CD4-positive, alpha-beta T cell treated with Interleukin-4 for 4 hours (primary cell): ENCODE results near the gene ZGPAT.
"Not testable (repeated sequence)": the region's sequence is repeated elsewhere in the genome, so short reads cannot be mapped to it uniquely, and the experiment has no call there.

Experiments
- DNase-seq: peaks from one replicate; pipeline ENCODE4 v3.0.0-alpha.2; 2020

ZGPAT gene

DNA sequence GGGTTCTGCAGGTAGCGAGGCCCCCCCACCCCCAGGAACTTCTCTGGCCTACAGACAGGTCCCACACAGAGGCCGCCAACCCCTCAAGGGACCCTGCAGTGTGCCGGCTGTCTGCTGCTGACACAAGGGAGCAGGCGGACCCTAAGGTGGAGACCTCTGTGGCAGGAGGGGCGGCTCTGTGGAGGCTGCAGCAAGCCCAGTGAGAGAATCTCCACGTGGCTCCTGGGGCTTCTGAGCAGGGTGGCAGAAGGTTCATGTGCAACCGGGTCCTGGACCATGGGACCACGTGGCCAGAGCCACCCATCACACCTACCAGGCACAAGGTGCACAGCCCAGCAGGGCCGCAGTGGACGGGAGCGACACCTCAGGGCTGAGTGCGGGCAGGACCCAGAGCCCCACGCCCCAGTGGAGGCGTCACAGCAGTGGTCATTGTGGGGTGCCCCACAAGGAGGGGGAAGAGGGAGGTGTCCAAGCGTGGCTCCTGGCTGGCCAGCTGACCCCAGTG is 4.3 kb upstream of the ZGPAT start:
- DNase-seq: no peak

DNA sequence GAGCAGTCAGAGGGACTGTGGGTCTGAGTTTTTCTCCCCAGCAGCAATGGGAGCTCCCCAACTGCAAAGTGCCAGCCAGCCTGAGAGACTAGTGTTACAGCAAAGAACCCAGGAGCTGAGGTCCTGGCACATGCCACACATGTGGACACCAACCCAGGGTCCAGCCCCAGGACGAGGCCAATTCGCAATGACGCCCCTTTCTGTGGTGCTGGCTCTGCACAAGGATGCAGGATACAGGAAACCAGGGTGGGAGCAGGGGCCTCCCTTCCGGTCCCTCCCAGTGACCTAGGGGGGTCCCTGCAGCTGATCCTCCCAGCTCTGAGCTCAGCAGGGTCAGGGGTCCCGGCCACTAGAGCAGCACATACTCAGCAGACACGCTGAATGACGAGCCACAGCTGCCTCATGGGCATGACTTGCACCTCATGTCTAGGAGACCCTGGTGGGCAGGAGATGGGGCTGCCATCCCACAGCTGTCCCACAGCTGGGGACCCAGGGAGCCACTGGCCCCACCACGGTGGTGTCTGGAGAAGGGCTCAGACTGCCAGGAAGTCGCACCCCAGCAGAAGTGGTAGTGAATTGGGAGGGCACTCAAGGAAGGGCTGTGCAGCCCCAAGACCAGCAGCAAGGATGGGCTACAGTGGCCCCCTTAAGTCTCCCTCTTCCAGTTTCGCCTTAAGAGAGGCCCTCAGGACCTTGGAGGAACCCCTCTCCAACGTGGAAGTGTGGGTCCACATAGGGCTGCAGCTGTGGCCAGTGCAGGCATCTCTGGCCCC is 3.7 kb upstream of the ZGPAT start:
- no peak for DNase-seq

DNA sequence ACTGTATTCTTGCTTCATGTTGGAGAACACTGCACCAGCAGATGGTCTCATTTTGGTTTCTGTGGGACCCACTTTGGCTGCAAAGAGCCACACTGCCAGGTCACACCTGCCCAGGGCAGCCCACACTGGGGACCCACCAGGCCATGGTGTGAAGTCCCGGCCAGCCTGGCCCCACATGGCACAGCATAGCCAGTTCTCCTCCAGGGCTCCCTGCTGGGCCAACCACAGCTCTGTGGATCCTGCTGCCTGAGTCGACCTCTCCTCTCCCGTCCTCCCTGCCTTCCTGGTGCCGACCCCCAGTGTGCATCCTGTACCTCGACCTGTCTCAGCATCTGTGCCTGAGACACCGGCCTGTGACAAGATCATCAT is 3.1 kb upstream of the ZGPAT start:
- no peak for DNase-seq

DNA sequence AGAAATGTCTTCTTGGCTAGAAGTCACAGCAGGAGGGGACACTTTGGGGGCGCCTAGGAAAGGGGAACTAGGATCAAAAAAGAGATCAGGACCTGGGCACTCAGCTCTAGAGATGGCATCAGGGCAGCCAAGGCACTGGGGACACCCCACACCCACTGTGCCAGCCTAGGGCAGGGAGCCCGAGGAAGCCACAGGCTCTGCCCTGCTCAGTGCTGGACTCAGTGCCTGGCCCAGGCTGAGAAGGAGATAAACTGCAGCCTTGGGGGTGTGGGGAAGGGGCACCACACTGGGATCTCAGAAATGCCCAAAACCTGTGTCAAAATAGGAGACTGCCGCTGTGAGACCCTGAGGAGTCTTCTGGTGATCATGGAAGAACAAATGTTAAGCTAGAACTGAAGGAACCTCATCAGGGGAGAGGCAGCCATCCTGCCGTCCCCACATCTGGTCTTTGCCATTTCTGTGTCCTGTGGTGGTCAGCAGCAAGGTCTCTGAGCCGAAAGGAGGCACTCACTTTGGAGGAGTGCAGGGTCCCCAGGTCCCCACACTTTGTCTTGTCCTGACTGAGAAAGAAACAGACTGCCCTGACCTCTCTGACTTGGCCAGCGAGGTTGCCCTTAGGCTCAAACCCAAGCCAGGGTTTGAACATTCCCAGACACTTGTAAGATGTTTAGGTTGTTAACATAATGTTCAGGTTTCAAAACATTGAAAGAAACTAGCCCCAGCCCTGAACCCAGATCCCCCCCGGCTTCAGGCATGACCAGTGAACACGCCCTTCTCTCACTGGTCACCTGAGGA is 2.4 kb upstream of the ZGPAT start:
- DNase-seq: no peak

DNA sequence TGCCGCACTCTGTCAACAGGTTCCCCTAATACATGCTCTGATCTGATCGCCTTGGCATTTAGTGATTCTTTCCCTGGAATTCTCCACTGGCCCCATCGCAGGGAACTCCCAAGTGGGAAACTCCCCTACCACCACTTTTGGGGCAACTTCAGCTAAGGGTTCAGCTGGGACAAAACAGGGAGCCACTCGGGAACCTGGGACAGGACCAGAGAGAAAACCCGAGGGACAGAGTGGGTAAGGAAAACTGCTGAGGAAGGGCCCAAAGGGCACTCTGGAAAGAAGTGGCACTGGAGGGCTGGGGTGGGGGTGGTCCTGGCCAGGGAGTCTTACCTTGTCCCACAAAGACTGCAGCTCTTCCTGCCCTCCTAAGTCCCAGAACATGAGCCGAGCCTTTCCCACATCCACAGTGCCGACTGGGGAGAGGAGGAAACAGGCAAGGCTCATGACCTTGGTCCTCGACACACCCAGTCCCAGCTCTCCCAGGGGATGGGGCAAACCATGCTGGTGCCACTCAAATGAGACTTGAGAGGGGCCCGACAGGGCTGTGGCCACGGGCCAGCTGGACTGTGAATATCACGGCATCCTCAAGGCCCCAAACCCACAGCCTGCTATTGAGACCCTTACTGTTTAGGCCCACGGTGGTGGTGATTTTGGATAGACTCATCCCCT is 1.7 kb upstream of the ZGPAT start:
- no peak for DNase-seq

DNA sequence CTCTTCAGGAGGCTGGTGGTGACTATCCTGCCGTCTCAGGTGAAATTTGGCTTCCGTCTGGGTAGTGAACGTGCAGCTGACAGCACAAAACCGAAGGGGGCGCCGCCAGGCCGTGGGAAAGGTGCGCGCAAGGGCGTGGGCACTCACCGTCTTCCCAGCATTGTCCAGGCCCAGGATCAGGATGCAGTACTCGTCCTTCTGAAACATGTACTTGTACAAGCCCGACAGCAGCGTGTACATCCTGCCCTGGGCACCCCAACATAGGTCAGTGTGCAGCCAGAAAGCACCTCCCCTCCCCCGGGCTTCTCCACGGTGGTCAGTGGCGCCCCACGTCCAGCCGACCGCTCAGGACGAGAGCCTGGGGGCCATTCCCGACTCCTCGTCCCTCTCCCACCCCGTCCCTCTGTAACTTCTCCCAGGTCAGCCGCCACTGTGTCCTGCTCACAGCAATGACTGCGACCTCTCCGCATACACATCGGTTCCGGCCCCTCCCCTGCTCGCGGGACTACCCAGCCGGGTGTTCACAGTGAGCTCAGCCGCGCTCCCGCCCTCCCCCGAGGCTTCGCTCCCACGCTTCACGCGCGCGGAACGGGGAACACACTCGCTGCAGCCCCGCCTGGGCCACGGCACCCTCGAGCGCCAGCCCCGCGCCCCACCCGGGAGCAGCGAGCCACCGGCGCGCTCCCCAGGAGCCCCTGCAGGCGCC is 834 bp upstream of the ZGPAT start:
- peak; percentile 62 for DNase-seq

DNA sequence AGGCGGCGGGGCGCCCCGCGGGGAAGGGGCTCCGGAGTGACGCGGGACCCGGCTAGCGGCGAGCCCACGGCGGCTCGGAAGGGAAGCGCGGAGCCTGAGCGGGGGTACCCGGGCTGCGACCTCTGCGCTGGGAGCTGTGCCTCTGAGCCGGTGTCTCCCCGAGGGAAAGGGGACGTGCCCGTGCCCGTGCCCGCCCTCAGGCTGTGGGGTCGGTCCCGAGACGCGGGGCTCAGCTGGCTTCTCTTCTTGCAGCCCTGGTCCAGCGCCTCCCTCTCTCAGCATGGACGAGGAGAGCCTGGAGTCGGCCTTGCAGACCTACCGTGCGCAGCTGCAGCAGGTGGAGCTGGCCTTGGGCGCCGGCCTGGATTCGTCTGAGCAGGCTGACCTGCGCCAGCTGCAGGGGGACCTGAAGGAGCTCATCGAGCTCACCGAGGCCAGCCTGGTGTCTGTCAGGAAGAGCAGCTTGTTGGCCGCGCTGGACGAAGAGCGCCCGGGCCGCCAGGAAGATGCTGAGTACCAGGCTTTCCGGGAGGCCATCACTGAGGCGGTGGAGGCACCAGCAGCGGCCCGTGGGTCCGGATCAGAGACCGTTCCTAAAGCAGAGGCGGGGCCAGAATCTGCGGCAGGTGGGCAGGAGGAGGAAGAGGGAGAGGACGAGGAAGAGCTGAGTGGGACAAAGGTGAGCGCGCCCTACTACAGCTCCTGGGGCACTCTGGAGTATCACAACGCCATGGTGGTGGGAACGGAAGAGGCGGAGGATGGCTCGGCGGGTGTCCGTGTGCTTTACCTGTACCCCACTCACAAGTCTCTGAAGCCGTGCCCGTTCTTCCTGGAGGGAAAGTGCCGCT is 686 bp downstream of the ZGPAT start:
- DNase-seq: no peak

DNA sequence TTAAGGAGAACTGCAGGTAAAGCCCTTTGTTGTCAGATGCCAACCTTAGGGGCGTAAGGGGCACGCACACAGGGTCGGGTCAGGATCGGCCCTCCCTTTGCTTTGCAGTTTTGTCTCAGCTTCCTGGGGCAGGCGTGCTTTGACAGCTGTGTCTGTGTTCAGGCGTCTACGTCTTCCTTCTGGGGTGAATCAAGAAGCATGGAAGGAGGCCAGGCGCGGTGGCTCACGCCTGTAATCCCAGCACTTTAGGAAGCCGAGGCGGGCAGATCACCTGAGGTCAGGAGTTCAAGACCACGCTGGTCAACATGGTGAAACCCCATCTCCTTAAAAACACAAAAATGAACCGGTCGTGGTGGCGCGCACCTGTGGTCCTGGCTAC is 1.3 kb downstream of the ZGPAT start:
- no peak for DNase-seq

DNA sequence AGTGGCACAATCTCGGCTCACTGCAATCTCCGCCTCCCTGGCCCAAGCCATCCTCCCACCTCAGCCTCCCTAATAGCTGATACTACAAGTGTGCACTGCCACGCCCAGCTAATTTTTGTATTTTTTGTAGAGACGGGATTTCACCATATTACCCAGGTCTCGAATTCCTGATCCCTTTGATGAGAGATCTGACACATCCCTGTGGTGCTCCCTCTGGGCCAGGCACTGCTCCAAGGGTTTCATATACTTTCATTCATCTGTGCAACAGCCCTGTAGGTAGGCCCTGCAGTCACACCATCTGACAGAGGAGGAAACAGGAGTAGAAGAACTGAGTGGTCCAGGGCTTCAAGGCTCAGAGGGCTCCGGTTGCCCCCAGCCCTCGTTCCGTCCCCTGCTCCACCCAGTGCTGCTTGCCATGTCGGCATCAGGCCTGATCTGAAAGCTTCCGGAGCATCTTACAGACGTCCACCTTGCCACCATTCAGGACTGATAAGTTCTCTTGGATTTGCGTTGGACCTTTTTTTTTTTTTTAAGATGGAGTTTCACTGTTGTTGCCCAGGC is 3.3 kb downstream of the ZGPAT start:
- no peak for DNase-seq

DNA sequence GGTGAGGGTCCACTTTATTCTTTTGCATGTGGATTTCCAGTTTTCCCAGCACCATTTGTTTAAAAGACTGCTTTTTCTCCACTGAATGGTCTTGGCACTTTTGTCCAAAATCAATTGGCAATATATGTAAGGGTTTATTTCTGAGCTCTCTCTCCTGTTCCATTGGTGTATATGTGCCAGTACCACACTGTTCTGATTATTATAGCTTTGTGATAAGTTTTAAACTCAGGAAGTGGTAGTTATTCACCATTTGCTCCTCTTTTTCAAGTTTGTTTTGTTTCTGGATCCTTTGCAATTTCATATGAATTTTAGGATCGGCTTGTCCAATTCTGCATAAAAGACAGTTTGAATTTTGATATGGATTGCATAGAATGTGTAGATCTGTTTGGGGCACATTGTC is 4.4 kb downstream of the ZGPAT start:
- no peak for DNase-seq

DNA sequence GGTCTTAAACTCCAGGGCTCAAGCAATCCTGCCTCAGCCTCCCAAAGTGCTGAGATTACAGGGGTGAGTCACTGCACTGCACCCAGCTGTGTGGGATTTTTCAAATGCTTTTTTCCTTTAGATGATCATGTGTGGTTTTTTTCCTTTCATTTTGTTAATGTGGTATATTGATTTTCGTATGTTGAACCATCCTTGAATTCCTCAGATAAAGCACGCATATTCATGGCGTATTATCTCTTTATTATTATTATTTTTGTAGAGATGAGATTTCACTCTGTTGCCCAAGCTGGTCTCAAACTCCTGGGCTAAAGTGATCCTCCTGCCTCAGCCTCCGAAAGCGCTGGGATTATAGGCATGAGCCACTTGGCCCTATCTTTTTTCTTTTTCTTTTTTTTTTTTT is 7.0 kb downstream of the ZGPAT start:
- DNase-seq: no peak

DNA sequence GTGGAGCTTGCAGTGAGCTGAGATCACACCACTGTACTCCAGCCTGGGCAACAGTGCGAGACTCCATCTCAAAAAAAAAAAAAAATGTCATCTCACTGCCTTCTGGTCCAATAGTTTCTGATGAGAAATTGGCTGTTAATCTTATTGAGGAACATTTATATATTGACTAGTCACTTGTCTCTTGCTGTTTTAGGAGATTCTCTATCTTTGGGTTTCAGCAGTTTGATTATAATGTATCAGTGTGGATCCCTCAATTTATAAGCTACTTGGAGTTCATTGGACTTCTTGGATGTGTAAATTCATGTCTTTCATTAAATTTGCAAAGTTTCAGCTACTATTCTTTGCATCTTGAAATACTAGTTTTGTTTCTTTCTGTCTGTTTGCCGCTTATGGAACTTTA is 11.2 kb downstream of the ZGPAT start:
- DNase-seq: no peak

DNA sequence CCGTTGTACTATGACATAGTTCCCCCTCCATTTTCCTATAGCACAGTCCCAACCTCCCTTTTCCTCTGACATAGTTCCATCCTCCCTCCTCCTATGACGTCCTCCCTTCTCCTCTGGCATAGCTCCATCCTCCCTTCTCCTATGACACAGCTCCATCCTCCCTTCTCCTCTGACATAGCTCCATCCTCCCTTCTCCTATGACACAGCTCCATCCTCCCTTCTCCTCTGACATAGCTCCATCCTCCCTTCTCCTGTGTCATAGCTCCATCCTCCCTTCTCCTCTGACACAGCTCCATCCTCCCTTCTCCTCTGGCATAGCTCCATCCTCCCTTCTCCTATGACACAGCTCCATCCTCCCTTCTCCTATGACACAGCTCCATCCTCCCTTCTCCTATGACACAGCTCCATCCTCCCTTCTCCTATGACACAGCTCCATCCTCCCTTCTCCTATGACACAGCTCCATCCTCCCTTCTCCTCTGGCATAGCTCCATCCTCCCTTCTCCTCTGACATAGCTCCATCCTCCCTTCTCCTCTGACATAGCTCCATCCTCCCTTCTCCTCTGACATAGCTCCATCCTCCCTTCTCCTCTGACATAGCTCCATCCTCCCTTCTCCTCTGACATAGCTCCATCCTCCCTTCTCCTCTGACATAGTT is 15.3 kb downstream of the ZGPAT start:
- not testable (repeated sequence) for DNase-seq

DNA sequence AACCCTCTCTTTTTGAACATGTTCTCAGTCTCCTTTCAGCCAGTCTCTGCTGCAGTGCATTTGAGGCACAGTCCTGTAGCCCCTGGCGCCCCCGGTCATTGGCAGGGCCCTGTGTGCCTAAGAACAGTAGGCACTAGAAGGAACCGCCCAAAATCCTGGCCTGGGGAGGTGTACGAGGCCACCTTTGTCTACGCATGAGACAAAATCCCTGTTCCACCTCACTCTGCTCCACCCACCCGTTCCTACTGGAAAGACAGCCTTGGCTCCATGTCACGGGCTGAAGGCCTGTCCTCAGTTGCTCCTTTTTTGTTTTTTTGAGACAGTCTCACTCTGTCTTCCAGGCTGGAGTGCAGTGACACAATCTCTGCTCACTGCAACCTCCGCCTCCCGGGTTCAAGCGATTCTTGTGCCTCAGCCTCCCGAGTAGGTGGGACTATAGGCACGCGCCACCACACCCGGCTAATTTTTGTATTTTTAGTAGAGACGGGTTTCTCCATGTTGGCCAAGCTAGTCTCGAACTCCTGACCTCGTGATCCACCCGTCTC is 22.4 kb downstream of the ZGPAT start:
- DNase-seq: not testable (repeated sequence)

DNA sequence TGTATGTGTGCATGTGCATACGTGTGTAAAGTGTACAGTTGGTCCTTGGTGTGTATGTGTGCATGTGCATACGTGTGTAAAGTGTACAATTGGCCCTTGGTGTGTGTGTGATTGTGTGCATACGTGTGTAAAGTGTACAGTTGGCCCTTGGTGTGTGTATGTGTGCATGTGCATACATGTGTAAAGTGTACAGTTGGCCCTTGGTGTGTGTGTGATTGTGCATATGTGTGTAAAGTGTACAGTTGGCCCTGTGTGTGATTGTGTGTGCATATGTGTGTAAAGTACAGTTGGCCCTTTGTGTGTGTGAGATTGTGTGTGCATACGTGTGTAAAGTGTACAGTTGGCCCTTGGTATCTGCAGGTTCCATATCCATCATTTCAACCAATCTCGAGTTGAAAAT is 23.6 kb downstream of the ZGPAT start:
- DNase-seq: no peak

DNA sequence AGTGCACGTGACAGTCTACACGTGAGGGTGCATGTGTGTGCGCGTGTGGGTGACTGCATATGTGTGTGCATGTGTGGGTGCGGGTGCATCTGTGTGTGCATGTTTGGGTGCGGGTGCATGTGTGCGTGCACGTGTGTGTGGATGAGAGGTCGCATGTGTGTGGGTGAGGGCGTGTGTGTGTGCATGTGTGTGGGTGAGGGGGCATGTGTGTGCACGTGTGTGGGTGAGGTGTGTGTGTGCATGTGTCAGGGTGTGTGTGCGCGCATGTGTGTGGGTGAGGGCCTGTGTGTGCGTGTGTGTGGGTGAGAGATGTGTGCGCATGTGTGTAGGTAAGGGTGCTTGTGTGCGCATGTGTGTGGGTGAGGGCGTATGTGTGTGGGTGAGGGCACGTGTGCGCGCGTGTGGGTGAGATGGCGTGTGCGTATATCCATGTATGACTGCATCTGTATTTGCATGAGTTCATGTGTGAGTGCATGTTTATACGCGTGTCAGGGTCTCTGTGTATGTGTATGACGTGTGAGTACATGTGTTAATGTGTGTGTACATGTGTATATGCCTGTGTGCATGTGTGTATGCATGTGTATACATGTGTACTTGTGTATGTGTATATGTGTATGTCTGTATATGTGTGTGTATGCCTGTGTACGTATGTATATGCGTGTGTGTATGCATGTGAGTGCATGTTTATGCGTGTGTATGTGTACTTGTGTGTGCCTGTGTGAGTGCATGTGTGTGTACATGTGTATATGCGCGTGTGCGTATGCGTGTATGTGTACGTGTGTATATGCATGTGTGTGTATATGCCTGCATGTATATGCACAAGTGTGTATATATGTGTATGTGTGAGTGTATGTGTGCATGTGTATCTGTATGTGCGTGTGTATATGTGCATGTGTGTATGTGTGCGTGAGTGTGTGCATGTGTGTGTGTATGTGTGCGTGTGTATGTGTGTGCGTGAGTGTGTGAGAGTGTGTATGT is 24.6 kb downstream of the ZGPAT start:
- DNase-seq: no peak

DNA sequence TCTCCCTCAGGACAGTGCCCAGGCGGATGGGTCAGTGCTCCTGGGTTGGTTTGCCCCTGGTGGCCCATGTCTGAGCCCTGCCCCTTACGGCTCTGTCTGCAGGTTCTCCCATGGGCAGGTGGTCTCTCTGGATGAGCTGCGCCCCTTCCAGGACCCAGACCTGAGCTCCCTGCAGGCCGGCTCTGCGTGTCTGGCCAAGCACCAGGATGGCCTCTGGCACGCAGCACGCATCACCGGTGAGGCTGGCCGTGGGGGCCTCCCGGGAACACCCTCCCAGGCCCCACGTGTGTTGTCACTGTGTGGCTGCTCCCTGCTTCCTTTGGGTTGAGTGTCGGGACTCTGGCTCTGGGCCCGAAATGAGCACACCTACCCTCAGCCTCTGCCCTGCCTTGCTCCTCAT is 25.3 kb downstream of the ZGPAT start:
- no peak for DNase-seq

DNA sequence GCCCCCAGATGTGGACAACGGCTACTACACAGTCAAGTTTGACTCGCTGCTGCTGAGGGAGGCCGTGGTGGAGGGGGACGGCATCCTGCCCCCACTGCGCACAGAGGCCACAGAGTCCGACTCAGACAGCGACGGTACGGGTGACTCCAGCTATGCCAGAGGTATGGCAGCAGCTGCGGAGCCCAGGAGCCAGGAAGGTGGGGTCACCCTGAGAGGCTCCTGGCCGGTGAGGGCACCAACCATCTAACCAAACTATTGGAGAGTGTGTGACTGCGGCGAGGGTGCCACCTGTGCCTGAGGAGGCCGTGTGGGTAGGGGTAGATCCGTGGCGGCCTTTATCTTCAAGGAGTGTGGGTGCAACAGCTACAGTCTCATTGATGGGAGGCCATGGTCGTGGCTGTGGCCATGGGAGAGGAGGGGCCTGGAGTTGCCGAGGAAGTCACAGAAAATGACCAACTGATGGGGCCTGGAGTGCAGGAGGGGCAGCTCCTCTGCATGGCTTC is 25.8 kb downstream of the ZGPAT start:
- DNase-seq: no peak

DNA sequence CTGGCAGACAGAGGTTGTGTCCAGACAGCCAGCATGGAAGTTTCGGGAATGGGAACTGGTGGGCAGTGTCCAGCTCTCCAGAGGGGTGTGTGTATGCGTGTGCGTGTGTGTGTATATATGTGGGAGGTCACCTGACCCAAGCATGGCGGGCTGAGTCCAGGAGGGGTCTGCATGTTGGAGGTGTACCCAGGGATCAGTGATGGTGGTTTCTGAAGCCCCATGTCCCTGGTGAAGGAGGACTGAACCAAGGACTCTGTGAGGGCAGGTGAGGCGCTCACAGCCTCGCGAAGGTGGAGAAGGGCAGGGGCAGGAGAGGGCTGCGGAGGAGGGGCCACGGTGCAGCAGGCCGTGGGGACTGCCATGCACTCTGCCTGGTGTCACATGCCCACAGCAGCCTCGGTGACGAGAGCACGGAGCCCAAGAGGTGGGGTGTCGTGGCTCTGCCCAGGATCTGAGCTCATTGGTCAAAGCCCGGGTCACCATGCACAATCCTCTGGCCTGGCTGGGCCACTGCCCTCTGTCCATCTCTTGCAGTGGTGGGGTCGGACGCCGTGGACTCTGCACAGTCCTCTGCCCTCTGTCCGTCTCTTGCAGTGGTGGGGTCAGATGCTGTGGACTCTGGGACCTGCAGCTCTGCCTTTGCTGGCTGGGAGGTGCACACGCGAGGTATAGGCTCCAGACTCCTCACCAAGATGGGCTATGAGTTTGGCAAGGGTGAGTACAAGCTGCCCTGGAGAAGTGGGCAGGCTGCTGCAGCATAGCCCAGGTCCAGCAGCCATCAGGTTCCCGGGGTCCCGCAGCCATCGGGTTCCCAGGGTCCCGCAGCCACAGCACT is 26.5 kb downstream of the ZGPAT start:
- no peak for DNase-seq
